GM12872 (cell line): ENCODE measurements around the gene MYH7B.

Experiments
- TF ChIP-seq, protein P1 (sequence below): IDR thresholded peaks from 3 replicates; pipeline ENCODE4 v1.5.1; 2011; ENCODE audit warnings: low read depth, mild to moderate bottlenecking, low read length, moderate library complexity; ENCODE audit not compliant: insufficient read depth

Gene MYH7B

DNA sequence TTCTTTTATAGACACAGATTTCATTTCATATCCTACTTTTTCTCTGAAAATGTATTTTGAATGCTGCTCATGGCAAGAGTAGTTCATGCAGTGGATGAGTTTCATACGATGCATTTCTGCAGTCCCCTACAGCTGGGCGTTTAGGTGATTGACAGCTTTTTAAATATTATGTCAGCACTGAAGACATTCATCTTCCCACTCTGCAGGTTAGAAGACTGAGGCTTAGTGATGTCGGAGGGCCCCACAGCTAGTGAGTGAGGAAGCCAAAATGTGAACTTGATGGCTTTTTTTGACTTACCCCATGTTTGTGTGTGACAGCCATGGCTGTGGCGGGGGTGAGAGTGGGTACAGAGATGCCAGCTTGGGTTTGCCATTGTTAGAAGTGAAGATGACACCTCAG is 33.5 kb downstream of the MYH7B start:
- TF ChIP-seq, protein P1, sequence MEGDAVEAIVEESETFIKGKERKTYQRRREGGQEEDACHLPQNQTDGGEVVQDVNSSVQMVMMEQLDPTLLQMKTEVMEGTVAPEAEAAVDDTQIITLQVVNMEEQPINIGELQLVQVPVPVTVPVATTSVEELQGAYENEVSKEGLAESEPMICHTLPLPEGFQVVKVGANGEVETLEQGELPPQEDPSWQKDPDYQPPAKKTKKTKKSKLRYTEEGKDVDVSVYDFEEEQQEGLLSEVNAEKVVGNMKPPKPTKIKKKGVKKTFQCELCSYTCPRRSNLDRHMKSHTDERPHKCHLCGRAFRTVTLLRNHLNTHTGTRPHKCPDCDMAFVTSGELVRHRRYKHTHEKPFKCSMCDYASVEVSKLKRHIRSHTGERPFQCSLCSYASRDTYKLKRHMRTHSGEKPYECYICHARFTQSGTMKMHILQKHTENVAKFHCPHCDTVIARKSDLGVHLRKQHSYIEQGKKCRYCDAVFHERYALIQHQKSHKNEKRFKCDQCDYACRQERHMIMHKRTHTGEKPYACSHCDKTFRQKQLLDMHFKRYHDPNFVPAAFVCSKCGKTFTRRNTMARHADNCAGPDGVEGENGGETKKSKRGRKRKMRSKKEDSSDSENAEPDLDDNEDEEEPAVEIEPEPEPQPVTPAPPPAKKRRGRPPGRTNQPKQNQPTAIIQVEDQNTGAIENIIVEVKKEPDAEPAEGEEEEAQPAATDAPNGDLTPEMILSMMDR = no peak

DNA sequence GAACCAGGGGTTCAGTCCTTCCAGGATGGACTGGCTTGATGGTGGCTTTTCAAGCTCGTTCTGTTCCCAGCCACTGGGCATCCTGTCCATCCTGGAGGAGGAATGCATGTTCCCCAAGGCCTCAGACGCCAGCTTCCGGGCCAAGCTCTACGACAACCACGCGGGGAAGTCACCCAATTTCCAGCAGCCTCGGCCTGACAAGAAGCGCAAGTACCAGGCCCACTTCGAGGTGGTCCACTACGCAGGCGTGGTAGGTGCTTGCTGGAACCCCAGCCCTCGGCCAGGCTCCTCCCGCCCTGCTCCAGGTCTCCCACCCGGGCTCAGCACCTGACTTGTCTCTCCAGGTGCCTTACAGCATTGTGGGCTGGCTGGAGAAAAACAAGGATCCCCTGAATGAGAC is 34.0 kb downstream of the MYH7B start:
- TF ChIP-seq, protein P1 = no peak

DNA sequence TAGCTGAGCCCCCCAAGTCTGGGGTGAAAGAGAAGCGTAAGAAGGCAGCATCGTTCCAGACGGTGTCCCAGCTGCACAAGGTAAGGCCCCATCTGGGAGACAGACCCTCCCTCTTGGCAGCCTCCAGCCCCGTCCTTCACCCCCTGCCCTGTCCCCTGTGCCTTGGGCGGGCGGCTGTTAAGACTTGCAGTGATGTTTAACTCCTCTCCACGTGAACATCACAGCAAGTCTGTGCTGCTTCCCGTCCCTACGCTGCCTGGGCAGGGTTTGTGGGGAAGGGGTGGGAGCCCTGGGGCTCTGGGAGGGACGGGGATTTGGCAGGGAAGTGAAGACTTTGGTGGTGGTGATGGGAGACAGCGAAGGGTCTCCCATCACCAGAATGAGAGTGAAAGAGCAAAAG is 34.6 kb downstream of the MYH7B start:
- TF ChIP-seq, protein P1 = no peak

DNA sequence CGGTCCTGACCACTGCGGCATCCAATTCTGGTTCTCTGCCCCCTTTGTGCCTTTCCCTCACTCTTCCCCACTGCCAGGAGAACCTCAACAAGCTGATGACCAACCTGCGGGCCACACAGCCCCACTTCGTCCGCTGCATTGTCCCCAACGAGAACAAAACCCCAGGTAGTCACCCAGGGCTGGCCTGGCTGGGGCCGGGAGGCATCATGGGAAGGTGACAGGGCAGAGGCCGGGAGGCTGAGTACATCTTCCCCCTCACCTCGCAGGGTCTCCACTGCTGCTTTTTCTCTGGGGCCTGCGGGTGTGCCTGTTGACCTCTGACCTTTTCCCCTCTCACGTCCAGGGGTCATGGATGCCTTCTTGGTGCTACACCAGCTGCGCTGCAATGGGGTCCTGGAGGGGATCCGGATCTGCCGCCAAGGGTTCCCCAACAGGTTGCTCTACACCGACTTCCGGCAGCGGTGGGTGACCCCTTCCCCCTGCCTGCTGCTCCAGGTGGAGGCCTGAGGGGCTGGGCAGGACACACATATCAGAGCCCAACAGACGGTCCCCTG is 35.1 kb downstream of the MYH7B start:
- TF ChIP-seq, protein P1 = no peak

DNA sequence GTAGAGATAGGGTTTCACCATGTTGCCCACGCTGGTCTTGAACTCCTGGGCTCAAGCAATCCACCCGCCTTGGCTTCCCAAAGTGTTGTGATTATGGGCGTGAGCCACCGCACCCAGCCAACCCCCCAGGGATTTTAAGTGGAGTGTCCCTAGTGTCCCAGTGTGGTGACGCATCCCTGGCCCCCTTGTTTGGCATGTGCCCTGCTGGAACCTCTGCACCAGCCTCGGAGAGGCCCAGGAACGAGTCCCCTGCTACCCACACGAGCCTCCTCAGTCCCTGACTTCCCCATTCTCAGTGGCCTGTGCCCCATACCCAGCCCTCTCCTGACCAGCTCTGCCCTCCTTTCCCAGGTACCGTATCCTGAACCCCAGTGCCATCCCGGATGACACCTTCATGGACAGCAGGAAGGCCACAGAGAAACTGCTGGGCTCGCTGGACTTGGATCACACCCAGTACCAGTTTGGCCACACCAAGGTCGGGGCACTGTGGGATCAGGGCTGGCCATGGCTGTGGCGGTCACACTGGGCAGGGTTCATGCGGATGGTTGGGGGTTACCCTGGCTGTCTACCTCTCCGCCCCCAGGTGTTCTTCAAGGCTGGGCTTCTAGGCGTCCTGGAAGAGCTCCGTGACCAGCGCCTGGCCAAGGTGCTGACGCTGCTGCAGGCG is 37.2 kb downstream of the MYH7B start:
- TF ChIP-seq, protein P1 = no peak

DNA sequence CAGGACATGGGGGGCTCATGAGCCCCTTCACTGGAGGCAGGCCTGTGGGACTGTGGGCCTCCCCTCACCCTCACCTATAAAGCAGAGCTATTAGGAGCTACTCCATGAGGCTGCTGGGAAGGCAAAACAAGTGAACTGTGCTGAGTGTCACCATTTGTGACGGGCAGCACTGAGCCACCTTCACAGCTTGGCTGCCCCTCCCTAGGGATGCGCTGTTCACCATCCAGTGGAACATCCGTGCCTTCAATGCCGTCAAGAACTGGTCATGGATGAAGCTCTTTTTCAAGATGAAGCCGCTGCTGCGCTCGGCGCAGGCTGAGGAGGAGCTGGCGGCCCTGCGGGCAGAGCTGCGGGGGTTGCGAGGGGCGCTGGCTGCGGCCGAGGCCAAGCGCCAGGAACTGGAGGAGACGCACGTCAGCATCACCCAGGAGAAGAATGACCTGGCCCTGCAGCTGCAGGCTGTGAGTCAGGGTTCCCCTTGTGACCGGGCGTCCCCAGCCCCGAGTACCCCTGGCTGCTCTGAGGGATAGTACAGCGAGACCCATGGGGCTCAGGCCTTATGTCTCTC is 38.4 kb downstream of the MYH7B start:
- TF ChIP-seq, protein P1 = no peak

DNA sequence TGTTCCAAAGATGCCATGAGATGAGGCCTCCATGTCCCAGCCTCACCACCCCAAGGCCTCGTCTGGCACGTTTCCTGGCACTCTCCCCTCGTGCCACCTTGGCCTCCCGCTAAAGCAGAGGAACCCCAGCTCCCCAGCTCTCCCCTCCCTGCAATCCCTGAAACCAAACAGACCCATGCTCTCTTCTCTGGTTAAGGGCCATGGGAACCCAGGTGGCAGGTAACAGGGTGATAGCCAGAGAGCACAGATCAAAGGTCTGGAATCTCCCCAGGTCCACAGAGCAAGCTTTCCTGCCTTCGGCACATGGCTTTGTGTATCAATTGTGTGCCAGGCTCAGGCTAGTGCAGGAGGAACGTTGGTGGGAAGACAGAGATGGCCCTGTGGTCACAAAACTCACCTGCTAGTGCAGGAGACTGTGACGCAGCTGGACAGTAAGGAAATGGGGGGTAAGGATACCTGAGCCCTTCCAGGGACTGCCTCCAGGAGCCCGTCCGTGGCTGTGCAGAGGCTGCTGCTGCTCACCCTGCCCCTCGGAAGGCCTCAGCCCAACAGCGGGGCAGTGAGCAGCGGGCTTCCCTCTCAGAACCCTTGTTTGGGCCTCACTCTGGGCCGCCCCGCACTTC is 39.0 kb downstream of the MYH7B start:
- TF ChIP-seq, protein P1 = no peak
